Bronchial epithelial cell (primary cell): ENCODE data around the gene ABHD6. TPM values are rescaled to one million over a fixed set of nuclear protein-coding genes. Genes with fewer than 3 reads are reported as not detected.

ENCODE experiments used
- DNase-seq: peaks from one replicate; pipeline ENCODE4 v3.0.0-alpha.2; 2010; ENCODE audit warnings: low read depth
- FAIRE-seq: peaks from 2 replicates; lab custom pipeline; 2011; peaks lifted over from hg19 to GRCh38; lab: Jason Lieb, UNC
- H3K27me3 ChIP-seq: 2 replicates; pipeline ENCODE4 v1.5.1; 2011; ENCODE audit warnings: low read length; ENCODE audit not compliant: control insufficient read depth, insufficient read depth
- H3K36me3 ChIP-seq: 2 replicates; pipeline ENCODE4 v1.5.1; 2011; ENCODE audit warnings: low read length; ENCODE audit not compliant: control insufficient read depth, insufficient read depth
- H3K4me3 ChIP-seq: 2 replicates; pipeline ENCODE4 v1.5.1; 2011; ENCODE audit warnings: mild to moderate bottlenecking, low read depth, low read length, control low read depth
- total RNA-seq: library from RNA; depleted of rRNA; stranded (reverse); fragments of >200 nt; gene quantifications from 2 replicates; pipeline ENCODE4 v1.2.1, GENCODE V29; 2014
- TF ChIP-seq, protein P1 (sequence below): IDR thresholded peaks from 2 replicates; pipeline ENCODE4 v1.5.1; 2011; ENCODE audit warnings: mild to moderate bottlenecking, moderate library complexity, low read length, control low read depth, inconsistent platforms; ENCODE audit not compliant: insufficient read depth, severe bottlenecking

The ABHD6 gene, protein sequence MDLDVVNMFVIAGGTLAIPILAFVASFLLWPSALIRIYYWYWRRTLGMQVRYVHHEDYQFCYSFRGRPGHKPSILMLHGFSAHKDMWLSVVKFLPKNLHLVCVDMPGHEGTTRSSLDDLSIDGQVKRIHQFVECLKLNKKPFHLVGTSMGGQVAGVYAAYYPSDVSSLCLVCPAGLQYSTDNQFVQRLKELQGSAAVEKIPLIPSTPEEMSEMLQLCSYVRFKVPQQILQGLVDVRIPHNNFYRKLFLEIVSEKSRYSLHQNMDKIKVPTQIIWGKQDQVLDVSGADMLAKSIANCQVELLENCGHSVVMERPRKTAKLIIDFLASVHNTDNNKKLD
- 7.1 and 11.6 TPM in 2 replicates for total RNA-seq

- FAIRE-seq (no peak), DNase-seq (no peak)
- TF ChIP-seq, protein P1, sequence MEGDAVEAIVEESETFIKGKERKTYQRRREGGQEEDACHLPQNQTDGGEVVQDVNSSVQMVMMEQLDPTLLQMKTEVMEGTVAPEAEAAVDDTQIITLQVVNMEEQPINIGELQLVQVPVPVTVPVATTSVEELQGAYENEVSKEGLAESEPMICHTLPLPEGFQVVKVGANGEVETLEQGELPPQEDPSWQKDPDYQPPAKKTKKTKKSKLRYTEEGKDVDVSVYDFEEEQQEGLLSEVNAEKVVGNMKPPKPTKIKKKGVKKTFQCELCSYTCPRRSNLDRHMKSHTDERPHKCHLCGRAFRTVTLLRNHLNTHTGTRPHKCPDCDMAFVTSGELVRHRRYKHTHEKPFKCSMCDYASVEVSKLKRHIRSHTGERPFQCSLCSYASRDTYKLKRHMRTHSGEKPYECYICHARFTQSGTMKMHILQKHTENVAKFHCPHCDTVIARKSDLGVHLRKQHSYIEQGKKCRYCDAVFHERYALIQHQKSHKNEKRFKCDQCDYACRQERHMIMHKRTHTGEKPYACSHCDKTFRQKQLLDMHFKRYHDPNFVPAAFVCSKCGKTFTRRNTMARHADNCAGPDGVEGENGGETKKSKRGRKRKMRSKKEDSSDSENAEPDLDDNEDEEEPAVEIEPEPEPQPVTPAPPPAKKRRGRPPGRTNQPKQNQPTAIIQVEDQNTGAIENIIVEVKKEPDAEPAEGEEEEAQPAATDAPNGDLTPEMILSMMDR, result peak; percentile 23
- Histone ChIP-seq H3K4me3 (peak within 1 kb of the TSS; percentile 78), H3K27me3 (no peaks in the 10 kb centered on the region), H3K36me3 (no peaks in the 10 kb centered on the region)
Measured at GRCh38 chr3:58237238-58237940, at the start of gene ABHD6. Gene ABHD6 (plus strand): TSS chr3:58237792. CDS start chr3:58256587, 18,795 bp downstream.

DNA sequence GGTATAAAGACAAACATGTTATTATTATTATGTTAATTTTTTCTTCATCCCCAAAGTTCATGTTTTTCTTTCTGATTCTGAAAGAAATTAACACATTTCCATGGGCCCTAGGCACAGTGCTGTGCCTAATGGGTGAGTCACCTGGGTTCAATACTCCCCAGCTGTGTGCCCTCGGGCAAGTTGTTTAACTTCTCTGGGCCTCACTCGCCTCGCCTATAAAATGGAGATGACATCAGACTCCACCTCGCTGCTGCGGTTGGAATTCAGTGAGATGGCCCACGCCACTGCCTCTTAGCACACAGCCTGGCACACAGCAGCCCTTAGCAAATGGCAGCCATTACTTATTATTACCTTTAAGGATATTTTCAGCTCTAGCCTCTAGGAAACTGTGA lies 49.4 kb upstream of the ABHD6 start:
- FAIRE-seq (no peak), DNase-seq (peak; percentile 80)
- Histone ChIP-seq H3K4me3 (no peak overlapping the region), H3K27me3 (no peaks in the 10 kb centered on the region), H3K36me3 (no peaks in the 10 kb centered on the region)
- TF ChIP-seq, protein P1, result no peak

GRCh38 chr3:58188921-58189451 lies 48.6 kb upstream of the ABHD6 start:
- no peaks in the 10 kb centered on the region for H3K36me3 ChIP-seq
- FAIRE-seq (no peak), DNase-seq (no peak)
- H3K4me3 ChIP-seq, result no peak overlapping the region
- H3K27me3 ChIP-seq, result no peaks in the 10 kb centered on the region
- TF ChIP-seq, protein P1, result no peak

DNA sequence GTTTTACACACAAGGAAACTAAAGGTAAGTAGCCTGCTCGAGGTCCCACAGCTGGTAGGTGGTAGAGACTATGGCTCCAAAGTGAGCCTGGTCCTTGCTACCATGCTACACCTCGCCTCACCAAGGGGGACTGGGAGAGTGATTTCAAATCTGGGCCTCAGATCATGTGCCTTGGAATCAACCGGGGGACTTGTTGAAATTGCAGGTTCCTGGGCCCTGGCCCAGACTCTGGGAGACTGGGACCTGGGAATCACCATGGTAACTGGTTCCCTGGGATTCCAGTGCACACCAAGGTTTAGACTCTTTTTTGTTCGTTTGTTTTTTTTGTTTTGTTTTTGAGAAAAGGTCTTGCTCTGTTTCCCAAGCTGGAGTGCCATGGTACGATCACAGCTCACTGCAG lies 47.9 kb upstream of the ABHD6 start:
- DNase-seq (no peak), FAIRE-seq (no peak)
- Histone ChIP-seq H3K36me3 (no peaks in the 10 kb centered on the region), H3K27me3 (no peaks in the 10 kb centered on the region), H3K4me3 (no peak overlapping the region)
- TF ChIP-seq, protein P1, result no peak

- FAIRE-seq, result no peak
- TF ChIP-seq, protein P1, result no peak
- no peak for DNase-seq
- no peak overlapping the region for H3K4me3 ChIP-seq
- H3K36me3 ChIP-seq, result no peaks in the 10 kb centered on the region
- H3K27me3 ChIP-seq, result no peaks in the 10 kb centered on the region
Measured at GRCh38 chr3:58190291-58190690, 47.3 kb upstream of the ABHD6 start.
